ENCODE measurements around the gene WAC. TPM values are rescaled to one million over a fixed set of nuclear protein-coding genes. Genes with fewer than 3 reads are reported as not detected.
"Not testable (repeated sequence)": the region's sequence is repeated elsewhere in the genome, so short reads cannot be mapped to it uniquely, and the experiment has no call there.

The WAC gene
- total RNA-seq, 1 experiment from 2014 or later: 64.7 TPM

GRCh38 chr10:28609636-28610035 is 76.7 kb downstream of the WAC start:
- DNase-seq (ENCODE audit: low read depth): not testable (repeated sequence)

GRCh38 chr10:28612877-28613276 is 80.0 kb downstream of the WAC start:
- no peak for DNase-seq (ENCODE audit: low read depth)

GRCh38 chr10:28616514-28616913 is 83.6 kb downstream of the WAC start:
- DNase-seq (ENCODE audit: low read depth): no peak

GRCh38 chr10:28619455-28619854 is 86.5 kb downstream of the WAC start:
- DNase-seq (ENCODE audit: low read depth): no peak

- no peak for DNase-seq (ENCODE audit: low read depth)
Observed at GRCh38 chr10:28620251-28620650, 87.3 kb downstream of the WAC start.

- no peak for DNase-seq (ENCODE audit: low read depth)
Observed at GRCh38 chr10:28623483-28623882, 90.6 kb downstream of the WAC start.

- no peak for DNase-seq (ENCODE audit: low read depth)
Observed at GRCh38 chr10:28624351-28624750, 91.4 kb downstream of the WAC start.

GRCh38 chr10:28627102-28627501 is 94.2 kb downstream of the WAC start:
- no peak for DNase-seq (ENCODE audit: low read depth)

- DNase-seq (ENCODE audit: low read depth): peak; percentile 64
Observed at GRCh38 chr10:28628184-28628893, 95.4 kb downstream of the WAC start.

- DNase-seq (ENCODE audit: low read depth): peak; percentile 18
Observed at GRCh38 chr10:28631896-28632583, 99.1 kb downstream of the WAC start.

GRCh38 chr10:28632584-28632945 is 99.6 kb downstream of the WAC start:
- DNase-seq (ENCODE audit: low read depth): no peak

- DNase-seq (ENCODE audit: low read depth): no peak
Observed at GRCh38 chr10:28633750-28634149, 100.8 kb downstream of the WAC start.

- DNase-seq (ENCODE audit: low read depth): no peak
Observed at GRCh38 chr10:28637346-28637745, 104.4 kb downstream of the WAC start.

GRCh38 chr10:28638392-28638791 is 105.5 kb downstream of the WAC start:
- no peak for DNase-seq (ENCODE audit: low read depth)

- DNase-seq (ENCODE audit: low read depth): no peak
Observed at GRCh38 chr10:28640551-28640950, 107.6 kb downstream of the WAC start.

GRCh38 chr10:28644647-28645046 is 111.7 kb downstream of the WAC start:
- DNase-seq (ENCODE audit: low read depth): no peak

GRCh38 chr10:28652106-28652505 is 119.2 kb downstream of the WAC start:
- no peak for DNase-seq (ENCODE audit: low read depth)

GRCh38 chr10:28652703-28653102 is 119.8 kb downstream of the WAC start:
- no peak for DNase-seq (ENCODE audit: low read depth)

- not testable (repeated sequence) for DNase-seq (ENCODE audit: low read depth)
Observed at GRCh38 chr10:28658824-28659223, 125.9 kb downstream of the WAC start.

GRCh38 chr10:28661035-28661434 is 128.1 kb downstream of the WAC start:
- DNase-seq (ENCODE audit: low read depth): peak; percentile 73

- DNase-seq (ENCODE audit: low read depth): peak; percentile 77
Observed at GRCh38 chr10:28663576-28664368, 130.9 kb downstream of the WAC start.

- peak; percentile 31 for DNase-seq (ENCODE audit: low read depth)
Observed at GRCh38 chr10:28664369-28664740, 131.4 kb downstream of the WAC start.

Data from LHCN-M2 (cell line).